MM.1S (cell line): ENCODE results near the gene TGFB2.

ENCODE experiments used
- EZH2 ChIP-seq: fragments of 300-600 bp; sonication (generic); optimal IDR thresholded peaks from 2 replicates; pipeline ENCODE3; 2017; ENCODE audit warnings: low read depth, mild to moderate bottlenecking, antibody characterized with exemption, low read length, mixed read lengths
- EZH2phosphoT487 ChIP-seq: fragments of 300-600 bp; sonication (generic); IDR thresholded peaks from 2 replicates; pipeline ENCODE4 v1.6.1; 2018; ENCODE audit warnings: antibody characterized with exemption, low read length
- TF ChIP-seq, protein P1 (sequence below): fragments of 300-600 bp; sonication (generic); IDR thresholded peaks from 2 replicates; pipeline ENCODE4 v1.5.1; 2016; ENCODE audit warnings: antibody characterized with exemption, low read length, mixed read lengths

DNA sequence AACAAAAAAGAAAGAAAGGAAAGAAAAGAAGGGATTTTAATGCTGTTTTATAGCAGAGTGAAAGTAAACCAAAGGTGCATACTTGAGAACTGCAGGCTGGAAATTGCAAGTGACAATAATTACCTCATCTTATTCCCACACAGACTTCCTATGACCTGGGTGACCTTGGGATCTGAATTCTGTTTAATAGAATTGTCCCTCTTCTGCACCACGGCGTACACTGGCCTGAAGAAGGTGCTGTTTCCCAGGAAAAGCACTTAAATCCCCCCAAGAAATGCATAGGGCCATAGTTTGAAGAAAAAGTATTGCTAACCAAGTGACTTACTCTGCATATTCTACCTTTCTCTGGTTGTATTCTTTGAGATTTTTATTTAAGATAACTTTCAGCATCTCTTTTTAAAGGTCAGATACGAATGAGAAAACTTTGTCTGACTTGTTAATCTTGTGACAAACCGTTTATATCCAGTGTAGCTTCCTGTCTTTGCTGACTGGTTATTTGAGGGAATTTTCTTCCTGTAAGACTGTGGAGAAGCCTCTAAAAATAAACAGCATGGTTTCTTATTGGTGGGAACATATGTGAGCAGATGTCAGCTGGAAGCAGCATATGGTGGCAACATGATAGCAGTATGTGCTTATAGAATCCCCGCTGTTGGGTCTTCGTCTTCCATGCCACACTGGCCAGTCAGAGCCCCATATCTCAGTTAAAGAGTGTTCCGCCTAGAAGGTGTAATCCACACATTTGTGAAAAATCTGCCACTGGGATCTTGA is 16.3 kb downstream of the TGFB2 start:
- TF ChIP-seq, protein P1, sequence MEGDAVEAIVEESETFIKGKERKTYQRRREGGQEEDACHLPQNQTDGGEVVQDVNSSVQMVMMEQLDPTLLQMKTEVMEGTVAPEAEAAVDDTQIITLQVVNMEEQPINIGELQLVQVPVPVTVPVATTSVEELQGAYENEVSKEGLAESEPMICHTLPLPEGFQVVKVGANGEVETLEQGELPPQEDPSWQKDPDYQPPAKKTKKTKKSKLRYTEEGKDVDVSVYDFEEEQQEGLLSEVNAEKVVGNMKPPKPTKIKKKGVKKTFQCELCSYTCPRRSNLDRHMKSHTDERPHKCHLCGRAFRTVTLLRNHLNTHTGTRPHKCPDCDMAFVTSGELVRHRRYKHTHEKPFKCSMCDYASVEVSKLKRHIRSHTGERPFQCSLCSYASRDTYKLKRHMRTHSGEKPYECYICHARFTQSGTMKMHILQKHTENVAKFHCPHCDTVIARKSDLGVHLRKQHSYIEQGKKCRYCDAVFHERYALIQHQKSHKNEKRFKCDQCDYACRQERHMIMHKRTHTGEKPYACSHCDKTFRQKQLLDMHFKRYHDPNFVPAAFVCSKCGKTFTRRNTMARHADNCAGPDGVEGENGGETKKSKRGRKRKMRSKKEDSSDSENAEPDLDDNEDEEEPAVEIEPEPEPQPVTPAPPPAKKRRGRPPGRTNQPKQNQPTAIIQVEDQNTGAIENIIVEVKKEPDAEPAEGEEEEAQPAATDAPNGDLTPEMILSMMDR, result peak; percentile 69
- no peak for TF ChIP-seq EZH2phosphoT487
- TF ChIP-seq EZH2, result no peak
